OCI-LY7 (cell line): ENCODE data around the gene SIL1. TPM values are rescaled to one million over a fixed set of nuclear protein-coding genes. Genes with fewer than 3 reads are reported as not detected.

ENCODE experiments used
- BruUV-seq: library from RNA; stranded (reverse); fragments of 400-500 nt; replicated peaks from 2 replicates; lab custom pipeline; 2021; lab: Mats Ljungman, UMichigan
- CTCF ChIA-PET: fragments of 300-600 bp; sonication (Branson Sonifier 250); formaldehyde crosslinking; loops from one replicate; lab custom pipeline; 2022; ENCODE audit warnings: antibody characterized with exemption; ENCODE audit not compliant: unreplicated experiment; lab: Charles Lee
- POLR2A ChIA-PET: fragments of 300-600 bp; sonication (Branson Sonifier 250); formaldehyde crosslinking; loops from one replicate; lab custom pipeline; 2022; ENCODE audit warnings: antibody characterized with exemption; lab: Charles Lee
- DNase-seq: peaks from one replicate; pipeline ENCODE4 v3.0.0-alpha.2; 2015; ENCODE audit warnings: low spot score
- H2AFZ ChIP-seq: fragments of 200-600 bp; sonication (generic), shearing (Covaris generic); 2 replicates; pipeline ENCODE4 v1.6.1; 2014; ENCODE audit warnings: mild to moderate bottlenecking, antibody characterized with exemption, low read length, moderate library complexity
- H3K27ac ChIP-seq: fragments of 200-600 bp; sonication (generic); 2 replicates; pipeline ENCODE4 v1.5.1; 2014; ENCODE audit warnings: mixed run types, low read depth, mild to moderate bottlenecking, moderate library complexity, low read length, inconsistent platforms; ENCODE audit not compliant: poor library complexity, severe bottlenecking
- H3K36me3 ChIP-seq: fragments of 200-600 bp; sonication (generic); 2 replicates; pipeline ENCODE4 v1.6.1; 2014; ENCODE audit warnings: mild to moderate bottlenecking, antibody characterized with exemption, low read length, moderate library complexity, mixed read lengths; ENCODE audit not compliant: insufficient read depth
- H3K4me1 ChIP-seq: fragments of 200-600 bp; sonication (generic); 2 replicates; pipeline ENCODE4 v1.5.1; 2014; ENCODE audit warnings: mild to moderate bottlenecking, low read length; ENCODE audit not compliant: insufficient read depth, poor library complexity, severe bottlenecking
- H3K4me2 ChIP-seq: fragments of 200-600 bp; sonication (generic); 2 replicates; pipeline ENCODE4 v1.6.1; 2014; ENCODE audit warnings: mild to moderate bottlenecking, low read length
- H3K4me3 ChIP-seq: fragments of 200-600 bp; sonication (generic); 2 replicates; pipeline ENCODE4 v1.5.1; 2014; ENCODE audit warnings: mild to moderate bottlenecking, low read depth, low read length; ENCODE audit not compliant: poor library complexity, severe bottlenecking
- H3K79me2 ChIP-seq: fragments of 200-600 bp; sonication (generic); 2 replicates; pipeline ENCODE4 v1.6.1; 2016; ENCODE audit warnings: low read depth, mild to moderate bottlenecking, low read length, moderate library complexity, mixed read lengths; ENCODE audit not compliant: insufficient read depth
- H3K9me2 ChIP-seq: fragments of 200-600 bp; sonication (generic); 2 replicates; pipeline ENCODE4 v1.6.1; 2016; ENCODE audit warnings: mild to moderate bottlenecking, low read length, mixed read lengths; ENCODE audit not compliant: insufficient read depth
- H3K9me3 ChIP-seq: fragments of 200-600 bp; sonication (generic); 2 replicates; pipeline ENCODE4 v1.6.1; 2014; ENCODE audit warnings: mild to moderate bottlenecking, mixed run types, low read length, mixed read lengths
- H4K20me1 ChIP-seq: fragments of 200-600 bp; sonication (generic); 2 replicates; pipeline ENCODE4 v1.6.1; 2014; ENCODE audit warnings: mild to moderate bottlenecking, antibody characterized with exemption, low read length, moderate library complexity, mixed read lengths; ENCODE audit not compliant: insufficient read depth
- EZH2phosphoT487 ChIP-seq: fragments of 200-600 bp; sonication (generic); IDR thresholded peaks from 2 replicates; pipeline ENCODE4 v1.6.1; 2018; ENCODE audit warnings: low read depth, borderline replicate concordance, mild to moderate bottlenecking, mixed run types, antibody characterized with exemption, low read length, moderate library complexity, mixed read lengths
- intact Hi-C: fragments of 100-400 bp; cut with micrococcal nuclease; formaldehyde crosslinking; loops from one replicate; pipeline ENCODE4 v1.10.0; 2022; ENCODE audit not compliant: unreplicated experiment
- total RNA-seq, 2 experiments: library from RNA; depleted of rRNA in 1 of 2; stranded (reverse); fragments of >200 nt in 1 of 2; shearing (Covaris generic) in 1 of 2; gene quantifications; 2 replicates each; pipeline ENCODE4 v1.2.3, GENCODE V29; 2014 to 2022
- TF ChIP-seq, protein P1 (sequence below): fragments of 200-600 bp; sonication (generic); conservative IDR thresholded peaks from 2 replicates; pipeline ENCODE4 v1.5.1; 2014; ENCODE audit warnings: mild to moderate bottlenecking, antibody characterized with exemption, low read length, moderate library complexity, mixed read lengths

SIL1 gene
- total RNA-seq, 2 experiments from 2014 or later, result 9.2 to 22.8 TPM

DNA sequence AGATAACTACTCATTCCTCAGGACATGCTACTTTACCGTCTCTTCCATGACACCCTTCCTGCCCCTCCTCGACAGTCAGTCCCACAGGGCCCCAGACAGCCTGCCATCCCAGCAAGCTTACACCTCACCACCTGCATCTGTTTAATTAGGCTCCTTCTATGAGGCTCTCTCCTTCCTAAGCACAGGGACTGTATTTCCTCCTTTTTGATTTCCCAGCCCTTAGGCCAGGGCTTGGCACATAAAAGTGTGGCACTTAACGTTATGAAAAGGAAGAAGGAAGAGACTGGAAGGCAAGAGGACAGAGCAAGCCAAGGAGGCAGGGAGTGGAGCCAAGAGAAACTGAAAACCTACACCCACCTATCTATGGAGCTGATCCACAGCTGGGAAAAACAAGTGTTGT, 146.8 kb downstream of the SIL1 start:
- H3K27ac ChIP-seq, result no peak overlapping the region
- CTCF ChIA-PET, result no interaction called here
- no peak for DNase-seq
- no TSS peak for BruUV-seq
- no peaks in the 10 kb centered on the region for H4K20me1 ChIP-seq
- H3K9me2 ChIP-seq, result no peaks in the 10 kb centered on the region
- no peak for TF ChIP-seq EZH2phosphoT487
- TF ChIP-seq, protein P1, sequence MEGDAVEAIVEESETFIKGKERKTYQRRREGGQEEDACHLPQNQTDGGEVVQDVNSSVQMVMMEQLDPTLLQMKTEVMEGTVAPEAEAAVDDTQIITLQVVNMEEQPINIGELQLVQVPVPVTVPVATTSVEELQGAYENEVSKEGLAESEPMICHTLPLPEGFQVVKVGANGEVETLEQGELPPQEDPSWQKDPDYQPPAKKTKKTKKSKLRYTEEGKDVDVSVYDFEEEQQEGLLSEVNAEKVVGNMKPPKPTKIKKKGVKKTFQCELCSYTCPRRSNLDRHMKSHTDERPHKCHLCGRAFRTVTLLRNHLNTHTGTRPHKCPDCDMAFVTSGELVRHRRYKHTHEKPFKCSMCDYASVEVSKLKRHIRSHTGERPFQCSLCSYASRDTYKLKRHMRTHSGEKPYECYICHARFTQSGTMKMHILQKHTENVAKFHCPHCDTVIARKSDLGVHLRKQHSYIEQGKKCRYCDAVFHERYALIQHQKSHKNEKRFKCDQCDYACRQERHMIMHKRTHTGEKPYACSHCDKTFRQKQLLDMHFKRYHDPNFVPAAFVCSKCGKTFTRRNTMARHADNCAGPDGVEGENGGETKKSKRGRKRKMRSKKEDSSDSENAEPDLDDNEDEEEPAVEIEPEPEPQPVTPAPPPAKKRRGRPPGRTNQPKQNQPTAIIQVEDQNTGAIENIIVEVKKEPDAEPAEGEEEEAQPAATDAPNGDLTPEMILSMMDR, result no peak
- intact Hi-C loops, result no loop called here
- H2AFZ ChIP-seq, result no peak overlapping the region
- H3K4me3 ChIP-seq, result no peak overlapping the region
- POLR2A ChIA-PET, result interaction anchor here (0.6 kb wide), 1 partner anchor 129 kb away, joined by 5 read pairs; no protein-coding TSS in a partner anchor
- H3K9me3 ChIP-seq, result no peaks in the 10 kb centered on the region
- no peak overlapping the region for H3K4me2 ChIP-seq
- H3K36me3 ChIP-seq, result no peaks in the 10 kb centered on the region
- no peaks in the 10 kb centered on the region for H3K4me1 ChIP-seq
- H3K79me2 ChIP-seq, result no peaks in the 10 kb centered on the region

DNA sequence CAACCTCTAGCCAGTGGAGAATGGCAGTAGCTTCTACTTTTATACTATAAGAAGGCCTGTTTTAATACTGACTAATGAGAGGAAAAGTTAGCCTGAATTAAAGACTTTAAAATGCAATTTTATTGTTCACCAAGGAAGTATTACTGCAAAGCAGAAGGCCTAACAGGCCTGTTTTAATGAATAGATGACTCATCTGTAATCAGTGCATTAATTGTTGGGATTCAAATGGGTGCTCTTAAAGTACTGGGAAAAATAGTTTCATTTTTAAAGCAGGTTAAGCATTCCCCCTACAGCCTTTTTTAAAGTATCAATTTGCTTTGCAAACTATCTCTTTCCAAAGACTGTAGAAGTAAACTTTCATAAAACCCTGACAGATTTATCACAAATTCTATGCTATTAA, 147.7 kb downstream of the SIL1 start:
- no peak overlapping the region for H3K4me3 ChIP-seq
- no peaks in the 10 kb centered on the region for H3K79me2 ChIP-seq
- H3K9me2 ChIP-seq, result no peaks in the 10 kb centered on the region
- TF ChIP-seq, protein P1, result no peak
- no peak for TF ChIP-seq EZH2phosphoT487
- DNase-seq, result no peak
- no peak overlapping the region for H2AFZ ChIP-seq
- TSS peak; percentile 67 for BruUV-seq
- no peak overlapping the region for H3K27ac ChIP-seq
- POLR2A ChIA-PET, result no interaction called here
- CTCF ChIA-PET, result no interaction called here
- no peaks in the 10 kb centered on the region for H3K36me3 ChIP-seq
- no peaks in the 10 kb centered on the region for H4K20me1 ChIP-seq
- intact Hi-C loops, result no loop called here
- H3K9me3 ChIP-seq, result no peaks in the 10 kb centered on the region
- no peak overlapping the region for H3K4me2 ChIP-seq
- no peaks in the 10 kb centered on the region for H3K4me1 ChIP-seq

DNA sequence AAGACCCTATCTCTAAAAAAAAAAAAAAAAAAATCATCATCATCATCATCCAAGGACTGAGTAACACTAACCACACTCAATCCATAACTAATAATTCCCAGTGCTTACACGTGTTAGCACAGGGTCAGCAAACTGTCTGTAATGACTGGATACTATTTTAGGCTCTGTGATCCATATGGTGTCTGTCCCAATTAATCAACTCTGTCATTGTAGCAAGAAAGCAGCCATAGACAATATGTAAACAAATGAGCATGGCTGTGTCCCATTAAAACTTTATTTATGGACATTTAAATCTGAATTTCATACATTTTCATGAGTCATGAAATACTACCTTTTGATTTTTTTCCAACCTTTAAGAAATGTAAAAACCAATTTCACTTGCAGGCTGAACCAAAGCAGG, 148.4 kb downstream of the SIL1 start:
- TF ChIP-seq, protein P1, result no peak
- TF ChIP-seq EZH2phosphoT487, result no peak
- H3K79me2 ChIP-seq, result no peaks in the 10 kb centered on the region
- no peaks in the 10 kb centered on the region for H3K36me3 ChIP-seq
- DNase-seq, result no peak
- ChIA-PET CTCF (no interaction called here), POLR2A (no interaction called here)
- BruUV-seq, result no TSS peak
- H3K9me3 ChIP-seq, result no peaks in the 10 kb centered on the region
- no peaks in the 10 kb centered on the region for H3K9me2 ChIP-seq
- H3K4me1 ChIP-seq, result no peaks in the 10 kb centered on the region
- no peak overlapping the region for H3K27ac ChIP-seq
- H3K4me2 ChIP-seq, result no peak overlapping the region
- no peak overlapping the region for H3K4me3 ChIP-seq
- H2AFZ ChIP-seq, result no peak overlapping the region
- intact Hi-C loops, result no loop called here
- H4K20me1 ChIP-seq, result no peaks in the 10 kb centered on the region
